ENCODE data around the gene PRIM2. TPM values are rescaled to one million over a fixed set of nuclear protein-coding genes. Genes with fewer than 3 reads are reported as not detected.

Gene PRIM2
- total RNA-seq, 1 donor from 2014 or later, result 10.8 TPM

DNA sequence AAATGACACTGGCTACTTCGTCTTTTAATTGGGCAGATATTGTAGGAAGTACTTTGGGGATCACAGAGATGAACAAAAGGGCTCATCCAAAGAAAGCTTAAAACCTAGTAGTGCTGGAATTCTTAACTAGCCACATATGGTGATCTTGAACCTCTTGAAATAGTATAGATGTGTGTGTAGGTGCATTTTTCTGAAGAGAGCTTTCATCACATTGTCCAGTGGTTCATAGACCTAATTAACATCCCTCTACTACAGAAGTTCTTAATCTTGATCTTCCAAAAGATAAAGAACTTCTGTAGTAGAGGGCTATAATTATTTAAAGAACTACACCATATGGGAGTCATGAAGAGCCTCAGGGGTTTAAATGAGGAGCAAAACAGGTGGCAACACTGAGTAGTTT is 2.3 kb upstream of the PRIM2 start:
- no peak for DNase-seq (ENCODE audit: low spot score)
- Mint-ChIP-seq H3K9me3 (ENCODE audit: low read depth) (peaks cover 3% of the 10 kb centered on the region), H3K27ac (ENCODE audit: unreplicated experiment) (peak overlapping the region; percentile 99), H3K27me3 (ENCODE audit: low read depth) (no peaks in the 10 kb centered on the region), H3K4me3 (ENCODE audit: unreplicated experiment) (no peak overlapping the region), H3K4me1 (ENCODE audit: low read depth) (peaks cover 62% of the 10 kb centered on the region), H3K36me3 (ENCODE audit: low read depth) (peaks cover 5% of the 10 kb centered on the region)
- TF ChIP-seq, protein P1, sequence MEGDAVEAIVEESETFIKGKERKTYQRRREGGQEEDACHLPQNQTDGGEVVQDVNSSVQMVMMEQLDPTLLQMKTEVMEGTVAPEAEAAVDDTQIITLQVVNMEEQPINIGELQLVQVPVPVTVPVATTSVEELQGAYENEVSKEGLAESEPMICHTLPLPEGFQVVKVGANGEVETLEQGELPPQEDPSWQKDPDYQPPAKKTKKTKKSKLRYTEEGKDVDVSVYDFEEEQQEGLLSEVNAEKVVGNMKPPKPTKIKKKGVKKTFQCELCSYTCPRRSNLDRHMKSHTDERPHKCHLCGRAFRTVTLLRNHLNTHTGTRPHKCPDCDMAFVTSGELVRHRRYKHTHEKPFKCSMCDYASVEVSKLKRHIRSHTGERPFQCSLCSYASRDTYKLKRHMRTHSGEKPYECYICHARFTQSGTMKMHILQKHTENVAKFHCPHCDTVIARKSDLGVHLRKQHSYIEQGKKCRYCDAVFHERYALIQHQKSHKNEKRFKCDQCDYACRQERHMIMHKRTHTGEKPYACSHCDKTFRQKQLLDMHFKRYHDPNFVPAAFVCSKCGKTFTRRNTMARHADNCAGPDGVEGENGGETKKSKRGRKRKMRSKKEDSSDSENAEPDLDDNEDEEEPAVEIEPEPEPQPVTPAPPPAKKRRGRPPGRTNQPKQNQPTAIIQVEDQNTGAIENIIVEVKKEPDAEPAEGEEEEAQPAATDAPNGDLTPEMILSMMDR (IDR thresholded peaks at IDR 0.05), result no peak

DNA sequence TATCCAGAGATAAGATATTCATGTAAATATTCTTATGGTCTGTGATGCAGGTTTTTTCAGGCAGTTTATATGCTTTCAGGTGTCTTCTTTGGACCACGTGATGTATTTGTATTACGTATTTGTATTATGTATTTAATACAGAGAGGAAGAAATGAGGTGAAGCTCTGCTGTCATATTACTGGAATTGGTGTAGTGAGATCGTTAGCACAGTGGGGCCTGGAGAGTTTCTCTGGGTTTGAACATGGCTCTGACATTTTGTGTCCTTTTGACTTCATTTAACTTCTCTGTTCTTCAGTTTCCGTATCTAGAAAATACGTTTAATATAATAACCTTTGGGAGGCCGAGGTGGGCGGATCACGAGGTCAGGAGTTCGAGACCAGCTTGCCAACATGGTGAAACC is 1.6 kb upstream of the PRIM2 start:
- Mint-ChIP-seq H3K9me3 (ENCODE audit: low read depth) (no peaks in the 10 kb centered on the region), H3K4me3 (ENCODE audit: unreplicated experiment) (no peak overlapping the region), H3K27ac (ENCODE audit: unreplicated experiment) (peak overlapping the region; percentile 72), H3K36me3 (ENCODE audit: low read depth) (peaks cover 5% of the 10 kb centered on the region), H3K4me1 (ENCODE audit: low read depth) (peaks cover 58% of the 10 kb centered on the region), H3K27me3 (ENCODE audit: low read depth) (no peaks in the 10 kb centered on the region)
- DNase-seq (ENCODE audit: low spot score), result no peak
- TF ChIP-seq, protein P1 (IDR thresholded peaks at IDR 0.05), result no peak

DNA sequence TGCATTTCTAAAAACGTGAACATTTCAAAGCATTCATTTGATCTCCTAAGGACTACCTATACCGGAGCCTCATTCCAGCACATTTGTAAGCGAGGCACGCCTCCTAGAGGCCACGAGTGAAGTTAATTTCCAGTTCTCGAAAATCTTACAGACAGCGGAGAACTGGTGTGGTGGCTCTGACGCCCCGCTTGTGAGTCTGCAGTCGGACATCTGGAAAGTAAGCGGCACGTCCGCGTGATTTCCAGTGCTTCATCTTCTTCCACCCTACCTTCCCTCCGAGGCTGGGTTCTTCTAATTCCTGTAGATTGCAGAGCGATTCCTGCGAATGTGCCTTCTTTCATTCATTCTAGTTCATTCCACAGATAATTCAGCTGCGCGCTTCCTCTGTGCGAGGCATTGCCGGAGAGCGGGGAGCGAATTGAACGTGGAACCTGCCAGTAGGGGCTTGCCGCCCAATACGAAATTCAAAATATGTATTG is 810 bp upstream of the PRIM2 start:
- Mint-ChIP-seq H3K27me3 (ENCODE audit: low read depth) (no peaks in the 10 kb centered on the region), H3K9me3 (ENCODE audit: low read depth) (no peaks in the 10 kb centered on the region), H3K4me3 (ENCODE audit: unreplicated experiment) (peak overlapping the region; percentile 99), H3K27ac (ENCODE audit: unreplicated experiment) (peak overlapping the region; percentile 97), H3K36me3 (ENCODE audit: low read depth) (peaks cover 11% of the 10 kb centered on the region), H3K4me1 (ENCODE audit: low read depth) (peaks cover 58% of the 10 kb centered on the region)
- TF ChIP-seq, protein P1 (IDR thresholded peaks at IDR 0.05), result peak; percentile 97
- DNase-seq (ENCODE audit: low spot score), result no peak

DNA sequence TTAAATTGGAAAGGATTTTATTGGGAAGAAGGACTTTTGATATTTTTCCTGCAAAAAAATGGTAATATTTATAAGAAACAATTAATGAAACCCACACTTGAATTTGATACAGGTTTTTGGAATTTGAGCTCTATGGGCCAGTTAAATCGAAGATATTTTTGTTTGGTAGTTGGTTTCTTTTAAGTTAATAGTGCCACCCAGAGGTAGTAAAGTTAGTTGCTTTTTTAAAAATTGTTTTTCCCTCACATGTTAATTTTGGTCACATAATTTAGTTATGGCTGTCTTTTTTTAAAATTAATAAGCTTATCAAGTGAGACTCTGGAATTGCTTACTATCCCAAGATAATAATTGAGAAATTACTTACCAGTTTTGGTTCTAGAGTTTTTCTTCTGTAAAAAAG is 7.1 kb downstream of the PRIM2 start:
- DNase-seq (ENCODE audit: low spot score), result no peak
- Mint-ChIP-seq H3K4me1 (ENCODE audit: low read depth) (peaks cover 2% of the 10 kb centered on the region), H3K36me3 (ENCODE audit: low read depth) (peaks cover 34% of the 10 kb centered on the region), H3K9me3 (ENCODE audit: low read depth) (peaks cover 8% of the 10 kb centered on the region), H3K27me3 (ENCODE audit: low read depth) (no peaks in the 10 kb centered on the region), H3K4me3 (ENCODE audit: unreplicated experiment) (no peak overlapping the region), H3K27ac (ENCODE audit: unreplicated experiment) (no peak overlapping the region)
- TF ChIP-seq, protein P1 (IDR thresholded peaks at IDR 0.05), result peak; percentile 87

DNA sequence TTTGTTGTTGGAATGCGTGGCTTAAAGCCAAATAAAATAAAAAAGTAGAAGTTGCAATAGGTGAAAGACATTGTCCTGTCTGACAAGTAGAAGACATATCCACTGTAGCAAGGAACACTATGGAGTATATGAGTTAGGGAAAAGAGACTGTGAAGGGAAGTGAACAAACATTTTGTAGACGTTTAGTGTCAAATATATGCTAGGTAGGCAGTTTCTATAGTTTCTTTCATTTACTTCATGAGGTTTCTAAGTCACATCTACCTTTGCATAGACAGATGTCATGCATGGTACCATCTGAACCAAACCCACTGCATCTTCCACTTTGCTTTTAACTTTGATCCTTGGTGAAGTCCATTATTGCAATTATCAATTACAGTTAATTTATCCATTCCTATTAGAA is 9.9 kb downstream of the PRIM2 start:
- peaks cover 27% of the 10 kb centered on the region for H3K9me3 Mint-ChIP-seq (ENCODE audit: low read depth)
- TF ChIP-seq, protein P1 (IDR thresholded peaks at IDR 0.05), result no peak
- no peak overlapping the region for H3K27ac Mint-ChIP-seq (ENCODE audit: unreplicated experiment)
- peaks cover 42% of the 10 kb centered on the region for H3K36me3 Mint-ChIP-seq (ENCODE audit: low read depth)
- no peaks in the 10 kb centered on the region for H3K27me3 Mint-ChIP-seq (ENCODE audit: low read depth)
- no peak overlapping the region for H3K4me3 Mint-ChIP-seq (ENCODE audit: unreplicated experiment)
- DNase-seq (ENCODE audit: low spot score), result no peak
- H3K4me1 Mint-ChIP-seq (ENCODE audit: low read depth), result no peaks in the 10 kb centered on the region
